CD4-positive, alpha-beta T cell (primary cell): ENCODE data around the gene PKIB. TPM values are rescaled to one million over a fixed set of nuclear protein-coding genes. Genes with fewer than 3 reads are reported as not detected.

Experiments
- ATAC-seq: fragments of 200-7000 bp; cut with Tn5 transposase; one replicate; pipeline ENCODE4 v1.10.0; 2022; ENCODE audit warnings: mild to moderate bottlenecking; ENCODE audit not compliant: poor library complexity
- CTCF ChIA-PET: fragments of 350-600 bp; sonication (Branson Sonifier 250); formaldehyde crosslinking; loops from one replicate; lab custom pipeline; 2021; ENCODE audit warnings: antibody characterized with exemption, inconsistent platforms; lab: Charles Lee
- POLR2A ChIA-PET: fragments of 350-600 bp; sonication (Branson Sonifier 250); formaldehyde crosslinking; loops from one replicate; lab custom pipeline; 2021; ENCODE audit warnings: antibody characterized with exemption, inconsistent platforms; lab: Charles Lee
- DNase-seq, 14 experiments: peaks; one replicate each; pipeline ENCODE4 v3.0.0-alpha.2; 2013 to 2020; ENCODE audit warnings: mixed read lengths in 2 of 14
- H3K27ac ChIP-seq, 2 donors: one replicate each; pipeline versions ENCODE4 v1.5.1 to v1.7.0; 2013; ENCODE audit warnings: low read length in 2 of 2, low read depth in 1 of 2, mild to moderate bottlenecking in 1 of 2
- H3K27me3 ChIP-seq, 2 experiments: 1 replicate in 1 of 2; 2 replicates in 1 of 2; pipeline versions ENCODE4 v1.6.1 to v1.7.0; 2013; ENCODE audit warnings: low read length in 2 of 2, control low read depth in 1 of 2, mild to moderate bottlenecking in 1 of 2, moderate library complexity in 1 of 2; ENCODE audit not compliant: insufficient read depth in 2 of 2, control insufficient read depth in 1 of 2
- H3K36me3 ChIP-seq: one replicate; pipeline ENCODE4 v1.6.1; 2013; ENCODE audit warnings: low read length, control low read depth; ENCODE audit not compliant: insufficient read depth
- H3K4me1 ChIP-seq: one replicate; pipeline ENCODE4 v1.6.1; 2013; ENCODE audit warnings: low read length, control low read depth; ENCODE audit not compliant: insufficient read depth
- H3K4me3 ChIP-seq: one replicate; pipeline ENCODE4 v1.5.1; 2013; ENCODE audit warnings: mild to moderate bottlenecking, low read length, moderate library complexity
- H3K9me3 ChIP-seq, 2 experiments: 1 replicate in 1 of 2; 2 replicates in 1 of 2; pipeline versions ENCODE4 v1.6.1 to v1.7.0; 2013; ENCODE audit warnings: low read length in 2 of 2, mild to moderate bottlenecking in 2 of 2, control low read depth in 1 of 2, moderate library complexity in 1 of 2; ENCODE audit not compliant: control insufficient read depth in 1 of 2, insufficient read depth in 1 of 2
- H3K27ac Mint-ChIP-seq: one replicate; pipeline ENCODE4 v1.8.0; 2020; ENCODE audit warnings: mixed read lengths
- H3K27me3 Mint-ChIP-seq: one replicate; pipeline ENCODE4 v1.8.0; 2021; ENCODE audit warnings: mixed read lengths
- H3K36me3 Mint-ChIP-seq: one replicate; pipeline ENCODE4 v1.8.0; 2021; ENCODE audit warnings: low read depth, mixed read lengths
- H3K4me1 Mint-ChIP-seq: one replicate; pipeline ENCODE4 v1.8.0; 2021; ENCODE audit warnings: low read depth, mixed read lengths
- H3K4me3 Mint-ChIP-seq: one replicate; pipeline ENCODE4 v1.8.0; 2020; ENCODE audit warnings: mild to moderate bottlenecking, mixed read lengths
- H3K9me3 Mint-ChIP-seq: one replicate; pipeline ENCODE4 v1.8.0; 2020; ENCODE audit warnings: mixed read lengths
- CTCF ChIP-seq: fragments of 200-600 bp; IDR thresholded peaks from one replicate; pipeline ENCODE4 v1.8.0; 2022; ENCODE audit warnings: antibody characterized with exemption, mild to moderate bottlenecking
- intact Hi-C, 2 experiments: fragments of 100-400 bp; cut with DNase I in 1 of 2; cut with micrococcal nuclease in 1 of 2; formaldehyde crosslinking; loops; one replicate each; pipeline versions ENCODE4 v1.15.1 to v1.9.0; 2023 to 2025; cut with DNase I, micrococcal nuclease
- total RNA-seq, 174 experiments: library from RNA in 2 of 174; stranded (reverse) in 2 of 174; gene quantifications; one replicate each; pipeline ENCODE4 v1.2.3 and lab custom pipeline; 2021 to 2026

Gene PKIB
- total RNA-seq, 2 experiments from 2014 or later, result 0.47 to 1.1 TPM

GRCh38 chr6:122660296-122660695 lies 50.1 kb downstream of the PKIB start:
- Mint-ChIP-seq H3K27me3 (peaks cover 4% of the 10 kb centered on the region), H3K4me3 (no peak overlapping the region), H3K36me3 (no peaks in the 10 kb centered on the region), H3K27ac (no peak overlapping the region), H3K9me3 (no peaks in the 10 kb centered on the region), H3K4me1 (no peaks in the 10 kb centered on the region)
- no peaks in the 10 kb centered on the region for H3K4me1 ChIP-seq
- POLR2A ChIA-PET, result no interaction called here
- TF ChIP-seq CTCF, result no peak
- H3K9me3 ChIP-seq, result no peaks in the 10 kb centered on the region
- CTCF ChIA-PET, result no interaction called here
- intact Hi-C loops, result no loop called here
- DNase-seq (no peak), ATAC-seq (no peak)
- no peaks in the 10 kb centered on the region for H3K27me3 ChIP-seq
- no peak overlapping the region for H3K4me3 ChIP-seq
- no peaks in the 10 kb centered on the region for H3K36me3 ChIP-seq
- H3K27ac ChIP-seq, result no peak overlapping the region

GRCh38 chr6:122663981-122664380 lies 53.8 kb downstream of the PKIB start:
- Histone ChIP-seq H3K27me3 (no peaks in the 10 kb centered on the region), H3K4me3 (no peak overlapping the region), H3K4me1 (no peaks in the 10 kb centered on the region), H3K27ac (no peak overlapping the region), H3K36me3 (no peaks in the 10 kb centered on the region), H3K9me3 (no peaks in the 10 kb centered on the region)
- Mint-ChIP-seq H3K9me3 (no peaks in the 10 kb centered on the region), H3K4me1 (no peaks in the 10 kb centered on the region), H3K27ac (no peak overlapping the region), H3K27me3 (peaks cover 4% of the 10 kb centered on the region), H3K4me3 (no peak overlapping the region), H3K36me3 (no peaks in the 10 kb centered on the region)
- ChIA-PET CTCF (no interaction called here), POLR2A (no interaction called here)
- TF ChIP-seq CTCF, result no peak
- intact Hi-C loops, result no loop called here
- DNase-seq (no peak), ATAC-seq (no peak)

GRCh38 chr6:122665929-122666328 lies 55.7 kb downstream of the PKIB start:
- no peaks in the 10 kb centered on the region for H3K27me3 Mint-ChIP-seq
- Histone ChIP-seq H3K36me3 (no peaks in the 10 kb centered on the region), H3K27me3 (no peaks in the 10 kb centered on the region), H3K27ac (no peak overlapping the region), H3K4me3 (no peak overlapping the region), H3K9me3 (no peaks in the 10 kb centered on the region), H3K4me1 (no peaks in the 10 kb centered on the region)
- H3K27ac Mint-ChIP-seq, result no peak overlapping the region
- no peaks in the 10 kb centered on the region for H3K4me1 Mint-ChIP-seq
- H3K36me3 Mint-ChIP-seq, result no peaks in the 10 kb centered on the region
- intact Hi-C loops, result no loop called here
- H3K9me3 Mint-ChIP-seq, result no peaks in the 10 kb centered on the region
- ChIA-PET CTCF (no interaction called here), POLR2A (interaction anchor here (0.6 kb wide), 1 partner anchor 149 kb away, joined by 3 read pairs; no protein-coding TSS in a partner anchor)
- DNase-seq, result no peak
- no peak overlapping the region for H3K4me3 Mint-ChIP-seq
- TF ChIP-seq CTCF, result no peak
- no peak for ATAC-seq
